Suppressor macrophage (primary cell): Measurements from ENCODE around the gene PCDHGA10.
"Not testable (repeated sequence)": the region's sequence is repeated elsewhere in the genome, so short reads cannot be mapped to it uniquely, and the experiment has no call there.

Source experiments
- DNase-seq, 4 experiments: peaks; one replicate each; pipeline ENCODE4 v3.0.0-alpha.2; 2020 to 2022

The PCDHGA10 gene

DNA sequence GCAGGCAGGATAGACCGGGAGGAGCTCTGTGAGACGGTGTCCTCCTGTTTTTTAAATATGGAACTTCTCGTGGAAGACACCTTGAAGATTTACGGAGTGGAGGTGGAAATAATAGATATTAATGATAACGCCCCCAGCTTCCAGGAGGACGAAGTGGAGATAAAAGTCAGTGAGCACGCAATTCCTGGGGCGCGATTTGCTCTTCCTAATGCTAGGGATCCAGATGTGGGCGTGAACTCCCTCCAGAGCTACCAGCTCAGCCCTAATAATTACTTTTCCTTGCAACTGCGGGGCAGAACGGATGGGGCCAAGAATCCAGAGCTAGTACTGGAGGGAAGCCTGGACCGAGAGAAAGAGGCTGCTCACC lies 8.7 kb downstream of the PCDHGA10 start:
- no peak for DNase-seq

DNA sequence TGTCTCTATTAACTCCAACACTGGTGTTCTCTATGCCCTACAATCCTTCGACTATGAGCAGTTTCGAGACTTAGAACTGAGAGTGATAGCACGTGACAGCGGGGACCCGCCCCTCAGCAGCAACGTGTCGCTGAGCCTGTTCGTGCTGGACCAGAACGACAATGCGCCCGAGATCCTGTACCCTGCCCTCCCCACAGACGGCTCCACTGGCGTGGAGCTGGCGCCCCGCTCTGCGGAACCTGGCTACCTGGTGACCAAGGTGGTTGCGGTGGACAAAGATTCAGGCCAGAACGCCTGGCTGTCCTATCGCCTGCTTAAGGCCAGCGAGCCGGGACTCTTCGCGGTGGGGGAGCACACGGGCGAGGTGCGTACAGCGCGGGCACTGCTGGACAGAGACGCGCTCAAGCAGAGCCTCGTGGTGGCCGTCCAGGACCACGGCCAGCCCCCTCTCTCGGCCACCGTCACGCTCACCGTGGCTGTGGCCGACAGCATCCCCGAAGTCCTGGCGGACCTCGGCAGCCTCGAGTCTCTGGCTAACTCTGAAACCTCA lies 10.0 kb downstream of the PCDHGA10 start:
- DNase-seq: no peak

DNA sequence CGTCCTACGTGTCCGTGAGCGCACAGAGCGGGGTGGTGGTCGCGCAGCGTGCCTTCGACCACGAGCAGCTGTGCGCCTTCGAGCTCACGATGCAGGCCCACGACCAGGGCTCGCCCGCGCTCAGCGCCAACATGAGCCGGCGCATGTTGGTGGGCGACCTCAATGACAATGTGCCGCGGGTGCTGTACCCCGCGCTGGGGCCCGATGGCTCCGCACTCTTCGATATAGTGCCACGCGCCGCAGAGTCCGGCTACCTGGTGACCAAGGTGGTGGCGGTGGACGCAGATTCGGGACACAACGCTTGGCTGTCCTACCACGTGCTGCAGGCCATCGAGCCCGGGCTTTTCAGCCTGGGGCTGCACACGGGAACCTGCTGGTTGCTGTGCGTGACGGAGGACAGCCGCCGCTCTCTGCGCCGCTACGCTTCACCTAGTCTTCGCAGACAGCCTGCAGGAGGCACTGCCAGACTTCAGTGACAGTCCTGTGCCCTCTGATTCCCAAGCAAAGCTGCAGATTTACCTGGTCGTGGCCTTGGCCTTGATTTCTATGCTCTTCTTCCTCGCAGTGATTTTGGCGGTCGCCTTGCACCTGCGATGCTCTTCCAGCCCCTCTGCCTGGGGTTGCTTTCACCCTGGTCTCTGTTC lies 15.1 kb downstream of the PCDHGA10 start:
- DNase-seq: no peak

DNA sequence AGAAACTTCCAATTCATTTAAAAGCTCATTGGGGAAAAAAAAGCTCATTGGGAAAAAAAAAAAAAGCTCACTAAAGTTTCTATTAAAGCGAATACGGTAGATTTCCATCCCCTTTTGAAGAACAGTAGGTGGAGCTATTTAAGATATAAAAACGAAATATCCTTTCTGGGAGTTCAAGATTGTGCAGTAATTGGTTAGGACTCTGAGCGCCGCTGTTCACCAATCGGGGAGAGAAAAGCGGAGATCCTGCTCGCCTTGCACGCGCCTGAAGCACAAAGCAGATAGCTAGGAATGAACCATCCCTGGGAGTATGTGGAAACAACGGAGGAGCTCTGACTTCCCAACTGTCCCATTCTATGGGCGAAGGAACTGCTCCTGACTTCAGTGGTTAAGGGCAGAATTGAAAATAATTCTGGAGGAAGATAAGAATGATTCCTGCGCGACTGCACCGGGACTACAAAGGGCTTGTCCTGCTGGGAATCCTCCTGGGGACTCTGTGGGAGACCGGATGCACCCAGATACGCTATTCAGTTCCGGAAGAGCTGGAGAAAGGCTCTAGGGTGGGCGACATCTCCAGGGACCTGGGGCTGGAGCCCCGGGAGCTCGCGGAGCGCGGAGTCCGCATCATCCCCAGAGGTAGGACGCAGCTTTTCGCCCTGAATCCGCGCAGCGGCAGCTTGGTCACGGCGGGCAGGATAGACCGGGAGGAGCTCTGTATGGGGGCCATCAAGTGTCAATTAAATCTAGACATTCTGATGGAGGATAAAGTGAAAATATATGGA lies 17.7 kb downstream of the PCDHGA10 start, which contains the start of gene PCDHGA12:
Gene PCDHGA12 (plus strand): TSS at position 176 of the 782 bp plus-strand sequence. CDS start 253 bp downstream, at position 429.
- DNase-seq: peak; percentile 74 to 90 (median 86)

DNA sequence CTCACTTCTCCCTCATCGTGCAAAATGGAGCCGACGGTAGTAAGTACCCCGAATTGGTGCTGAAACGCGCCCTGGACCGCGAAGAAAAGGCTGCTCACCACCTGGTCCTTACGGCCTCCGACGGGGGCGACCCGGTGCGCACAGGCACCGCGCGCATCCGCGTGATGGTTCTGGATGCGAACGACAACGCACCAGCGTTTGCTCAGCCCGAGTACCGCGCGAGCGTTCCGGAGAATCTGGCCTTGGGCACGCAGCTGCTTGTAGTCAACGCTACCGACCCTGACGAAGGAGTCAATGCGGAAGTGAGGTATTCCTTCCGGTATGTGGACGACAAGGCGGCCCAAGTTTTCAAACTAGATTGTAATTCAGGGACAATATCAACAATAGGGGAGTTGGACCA lies 18.5 kb downstream of the PCDHGA10 start:
- DNase-seq: peak; percentile 5 to 45 (median 38)

- not testable (repeated sequence) for DNase-seq
Observed at GRCh38 chr5:141432308-141432707, 19.5 kb downstream of the PCDHGA10 start.

DNA sequence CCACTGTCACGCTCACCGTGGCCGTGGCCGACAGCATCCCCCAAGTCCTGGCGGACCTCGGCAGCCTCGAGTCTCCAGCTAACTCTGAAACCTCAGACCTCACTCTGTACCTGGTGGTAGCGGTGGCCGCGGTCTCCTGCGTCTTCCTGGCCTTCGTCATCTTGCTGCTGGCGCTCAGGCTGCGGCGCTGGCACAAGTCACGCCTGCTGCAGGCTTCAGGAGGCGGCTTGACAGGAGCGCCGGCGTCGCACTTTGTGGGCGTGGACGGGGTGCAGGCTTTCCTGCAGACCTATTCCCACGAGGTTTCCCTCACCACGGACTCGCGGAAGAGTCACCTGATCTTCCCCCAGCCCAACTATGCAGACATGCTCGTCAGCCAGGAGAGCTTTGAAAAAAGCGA lies 19.9 kb downstream of the PCDHGA10 start:
- DNase-seq: not testable (repeated sequence)

- no peak for DNase-seq
Observed at GRCh38 chr5:141434006-141434405, 21.2 kb downstream of the PCDHGA10 start.

DNA sequence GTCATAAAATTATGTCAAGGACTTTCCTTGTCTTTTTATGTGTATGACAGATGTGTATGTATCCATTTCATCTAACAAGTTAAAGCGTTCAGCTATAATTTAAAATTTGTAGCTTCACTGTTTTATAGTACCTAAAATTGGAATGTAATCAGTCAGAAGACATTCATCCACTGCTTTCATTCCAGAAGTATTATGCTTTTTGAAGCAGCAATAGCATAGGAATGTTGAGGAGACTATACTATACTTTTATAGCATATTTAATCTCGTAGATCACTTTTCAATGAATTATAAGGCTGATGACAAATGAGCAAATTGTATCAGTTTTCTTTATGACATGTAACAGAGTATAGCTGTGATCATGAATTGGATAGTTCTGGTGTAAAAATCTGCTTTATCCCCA lies 24.4 kb downstream of the PCDHGA10 start:
- no peak for DNase-seq

DNA sequence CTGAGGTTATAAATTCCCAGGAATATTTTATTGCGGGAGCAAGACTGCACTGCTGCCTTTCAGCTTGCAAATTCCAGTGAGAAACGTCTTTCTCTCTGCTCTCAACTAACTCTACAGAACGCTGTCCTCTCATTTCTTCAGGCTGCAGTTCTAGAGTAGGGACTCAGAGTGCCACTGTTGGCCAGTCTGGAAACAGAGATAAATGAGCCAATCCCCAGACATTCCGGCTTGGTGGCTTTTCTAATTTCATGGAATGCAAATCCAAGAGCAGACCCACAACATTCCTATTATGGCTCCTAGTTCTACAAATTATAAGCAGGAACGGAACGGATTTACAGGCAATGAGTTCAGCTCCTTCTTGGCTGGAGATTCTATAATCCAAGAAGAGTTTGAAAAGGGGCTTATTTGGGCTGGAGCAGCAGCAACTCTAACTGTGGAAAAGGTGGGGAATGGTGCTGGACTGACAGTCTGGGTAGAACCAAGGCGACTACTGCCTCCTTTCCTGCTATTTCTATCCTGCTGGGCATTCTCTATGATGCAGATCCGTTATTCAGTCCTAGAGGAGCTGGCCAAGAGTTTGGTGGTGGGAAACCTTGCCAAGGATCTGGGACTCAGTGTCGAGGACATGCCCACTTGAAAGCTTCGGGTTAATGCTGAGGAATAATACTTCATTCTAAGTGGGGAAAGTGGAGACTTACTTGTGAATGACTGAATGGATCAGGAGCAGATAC lies 26.8 kb downstream of the PCDHGA10 start:
- no peak for DNase-seq

DNA sequence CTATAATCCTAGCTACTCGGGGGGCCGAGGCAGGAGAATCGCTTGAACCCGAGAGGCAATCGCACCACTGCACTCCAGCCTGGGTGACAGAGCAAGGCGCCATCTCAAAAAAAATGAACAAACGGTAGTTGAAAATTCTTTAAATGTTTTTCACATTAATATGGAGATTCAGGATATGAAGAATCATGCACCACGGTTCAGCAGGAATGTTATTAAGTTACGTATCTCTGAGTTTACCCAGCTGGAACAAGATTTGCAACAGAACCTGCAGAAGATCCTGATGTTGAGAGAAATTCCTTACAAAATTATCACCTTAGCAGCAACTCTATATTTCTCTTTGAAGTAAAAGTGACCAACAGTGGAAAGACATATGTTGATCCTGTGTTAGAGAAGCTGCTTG lies 27.6 kb downstream of the PCDHGA10 start:
- DNase-seq: no peak

- no peak for DNase-seq
Observed at GRCh38 chr5:141441571-141442170, 28.9 kb downstream of the PCDHGA10 start.

DNA sequence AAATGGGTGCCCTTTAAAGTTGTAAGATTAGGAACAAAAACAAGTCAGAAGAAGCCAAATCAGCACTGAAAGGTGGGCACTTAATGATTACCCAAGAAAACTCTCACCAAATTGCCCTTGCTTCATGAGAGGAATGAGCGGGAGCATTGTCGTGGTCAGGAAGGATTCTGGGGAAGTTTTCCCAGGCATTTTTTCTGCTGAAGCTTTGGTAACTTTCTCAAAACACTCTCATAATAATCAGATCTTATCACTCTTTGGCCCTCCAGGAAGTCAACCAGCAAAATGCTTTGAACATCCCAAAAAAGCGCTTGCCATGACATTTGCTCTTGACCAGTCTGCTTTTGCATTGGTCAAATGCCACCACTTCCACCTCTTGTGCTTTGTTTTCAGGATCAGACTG lies 52.6 kb downstream of the PCDHGA10 start:
- no peak for DNase-seq
